Neural cell (in vitro differentiated cells): ENCODE measurements around the gene NKAIN4. TPM values are rescaled to one million over a fixed set of nuclear protein-coding genes. Genes with fewer than 3 reads are reported as not detected.

Source experiments
- H2AFZ ChIP-seq: fragments of 200-600, 300-800 bp; sonication (generic), shearing (Covaris generic); 2 replicates; pipeline ENCODE4 v1.6.0; 2014; ENCODE audit warnings: low read depth, mild to moderate bottlenecking, antibody characterized with exemption, low read length, moderate library complexity
- H3F3A ChIP-seq: fragments of 200-600 bp; shearing (Covaris generic); 2 replicates; pipeline ENCODE4 v1.6.1; 2016; ENCODE audit warnings: mild to moderate bottlenecking, moderate library complexity, mixed read lengths, antibody characterized with exemption, low read length; ENCODE audit not compliant: insufficient read depth, poor library complexity, severe bottlenecking
- H3K27ac ChIP-seq: fragments of 200-600, 300-800 bp; sonication (generic), shearing (Covaris generic); 2 replicates; pipeline ENCODE4 v1.5.1; 2014; ENCODE audit warnings: mild to moderate bottlenecking, low read length, moderate library complexity
- H3K27me3 ChIP-seq: fragments of 300-800, 200-600 bp; sonication (generic), shearing (Covaris generic); 2 replicates; pipeline ENCODE4 v1.6.0; 2014; ENCODE audit warnings: mild to moderate bottlenecking, low read depth, low read length, moderate library complexity; ENCODE audit not compliant: insufficient read depth
- H3K36me3 ChIP-seq: fragments of 300-800, 200-600 bp; sonication (generic), shearing (Covaris generic); 2 replicates; pipeline ENCODE4 v1.5.1; 2014; ENCODE audit warnings: mild to moderate bottlenecking, antibody characterized with exemption, low read length, moderate library complexity; ENCODE audit not compliant: insufficient read depth
- H3K4me2 ChIP-seq: fragments of 300-800, 200-600 bp; sonication (generic), shearing (Covaris generic); 2 replicates; pipeline ENCODE4 v1.6.0; 2014; ENCODE audit warnings: mild to moderate bottlenecking, low read length
- H3K4me3 ChIP-seq: fragments of 300-800, 200-600 bp; sonication (generic), shearing (Covaris generic); 2 replicates; pipeline ENCODE4 v1.5.1; 2014; ENCODE audit warnings: mild to moderate bottlenecking, low read length, moderate library complexity
- H3K79me2 ChIP-seq: fragments of 200-600 bp; shearing (Covaris generic); replicated peaks from 2 replicates; pipeline ENCODE4 v1.6.0; 2014; ENCODE audit warnings: mild to moderate bottlenecking, low read length, moderate library complexity; ENCODE audit not compliant: insufficient read depth
- H3K9ac ChIP-seq: fragments of 300-800, 200-600 bp; sonication (generic), shearing (Covaris generic); 2 replicates; pipeline ENCODE4 v1.6.1; 2016; ENCODE audit warnings: mild to moderate bottlenecking, low read length, mixed read lengths
- H3K9me2 ChIP-seq: fragments of 200-600 bp; shearing (Covaris generic); 2 replicates; pipeline ENCODE4 v1.6.1; 2016; ENCODE audit warnings: mild to moderate bottlenecking, low read length, mixed read lengths; ENCODE audit not compliant: insufficient read depth
- H3K9me3 ChIP-seq: fragments of 200-600, 300-800 bp; sonication (generic), shearing (Covaris generic); 2 replicates; pipeline ENCODE4 v1.6.1; 2016; ENCODE audit warnings: mild to moderate bottlenecking, mixed run types, low read length, moderate library complexity, mixed read lengths
- H4K20me1 ChIP-seq: fragments of 200-600 bp; shearing (Covaris generic); 2 replicates; pipeline ENCODE4 v1.6.1; 2016; ENCODE audit warnings: mild to moderate bottlenecking, mixed run types; ENCODE audit not compliant: insufficient read depth
- CTCF ChIP-seq: fragments of 450-650 bp; IDR thresholded peaks from 2 replicates; pipeline ENCODE4 v1.5.1; 2014; ENCODE audit warnings: antibody characterized with exemption, mild to moderate bottlenecking, moderate library complexity; ENCODE audit not compliant: poor library complexity, severe bottlenecking
- EP300 ChIP-seq: fragments of 450-650 bp; conservative IDR thresholded peaks from 2 replicates; pipeline ENCODE4 v1.6.1; 2014; ENCODE audit warnings: antibody characterized with exemption, mild to moderate bottlenecking, moderate library complexity; ENCODE audit not compliant: poor library complexity, severe bottlenecking
- EZH2 ChIP-seq: fragments of 200-600, 300-800 bp; shearing (Covaris generic), sonication (generic); IDR thresholded peaks from 2 replicates; pipeline ENCODE4 v1.6.1; 2014; ENCODE audit warnings: antibody characterized with exemption, low read length, borderline replicate concordance, mild to moderate bottlenecking; ENCODE audit not compliant: insufficient read depth, poor library complexity, severe bottlenecking
- MXI1 ChIP-seq: fragments of 450-650 bp; conservative IDR thresholded peaks from 2 replicates; pipeline ENCODE4 v1.6.1; 2014; ENCODE audit warnings: antibody characterized with exemption, mild to moderate bottlenecking; ENCODE audit not compliant: poor library complexity, severe bottlenecking
- POLR2AphosphoS5 ChIP-seq: IDR thresholded peaks from 2 replicates; pipeline ENCODE4 v1.6.1; 2012
- RAD21 ChIP-seq: fragments of 450-650 bp; conservative IDR thresholded peaks from 2 replicates; pipeline ENCODE4 v1.6.1; 2014; ENCODE audit warnings: antibody characterized with exemption, mild to moderate bottlenecking, moderate library complexity
- REST ChIP-seq: IDR thresholded peaks from 2 replicates; pipeline ENCODE4 v1.6.1; 2012; ENCODE audit warnings: borderline replicate concordance
- SMC3 ChIP-seq: fragments of 450-650 bp; conservative IDR thresholded peaks from 2 replicates; pipeline ENCODE4 v1.6.1; 2014; ENCODE audit warnings: antibody characterized with exemption, mild to moderate bottlenecking, moderate library complexity; ENCODE audit not compliant: poor library complexity
- TAF1 ChIP-seq: IDR thresholded peaks from 2 replicates; pipeline ENCODE4 v1.6.1; 2012; ENCODE audit warnings: low read depth
- polyA plus RNA-seq: library from polyadenylated mRNA; depleted of rRNA; stranded (reverse); fragments of >200 nt; gene quantifications from 2 replicates; pipeline ENCODE4 v1.2.3, GENCODE V29; 2014

NKAIN4 gene
- polyA plus RNA-seq, 1 donor from 2014 or later: 11.2 TPM

- TF ChIP-seq MXI1 (no peak), POLR2AphosphoS5 (no peak), RAD21 (no peak), SMC3 (no peak), TAF1 (no peak), REST (no peak), EZH2 (no peak), EP300 (no peak), CTCF (no peak)
- no peak overlapping the region for H3K4me2 ChIP-seq
- no peaks in the 10 kb centered on the region for H4K20me1 ChIP-seq
- no peaks in the 10 kb centered on the region for H3F3A ChIP-seq
- no peak overlapping the region for H2AFZ ChIP-seq
- H3K27ac ChIP-seq: no peak overlapping the region
- H3K27me3 ChIP-seq: no peaks in the 10 kb centered on the region
- no peaks in the 10 kb centered on the region for H3K9me2 ChIP-seq
- no peak overlapping the region for H3K4me3 ChIP-seq
- no peaks in the 10 kb centered on the region for H3K79me2 ChIP-seq
- H3K36me3 ChIP-seq: no peaks in the 10 kb centered on the region
- no peaks in the 10 kb centered on the region for H3K9me3 ChIP-seq
- no peak overlapping the region for H3K9ac ChIP-seq
These were observed 47.4 kb upstream of the NKAIN4 start for GRCh38 chr20:63301671-63302070.

GRCh38 chr20:63298731-63299312 lies 44.6 kb upstream of the NKAIN4 start:
- TF ChIP-seq POLR2AphosphoS5 (no peak), RAD21 (no peak), REST (no peak), SMC3 (no peak)
- Histone ChIP-seq H3K9me3 (no peaks in the 10 kb centered on the region), H3K9ac (no peak overlapping the region), H3F3A (no peaks in the 10 kb centered on the region), H2AFZ (no peak overlapping the region), H3K4me3 (no peak overlapping the region), H3K4me2 (no peak overlapping the region), H3K36me3 (no peaks in the 10 kb centered on the region), H3K79me2 (no peaks in the 10 kb centered on the region), H3K27me3 (no peaks in the 10 kb centered on the region), H4K20me1 (no peaks in the 10 kb centered on the region), H3K9me2 (no peaks in the 10 kb centered on the region), H3K27ac (no peak overlapping the region)
